OCI-LY1 (cell line): ENCODE data around the gene CCDC120.

ENCODE experiments used
- H2AFZ ChIP-seq: fragments of 200-600 bp; sonication (generic), shearing (Covaris generic); 2 replicates; pipeline ENCODE4 v1.6.0; 2014; ENCODE audit warnings: antibody characterized with exemption, mild to moderate bottlenecking, low read length
- H3F3A ChIP-seq: fragments of 200-600 bp; sonication (generic), shearing (Covaris generic); 2 replicates; pipeline ENCODE4 v1.6.0; 2014; ENCODE audit warnings: mild to moderate bottlenecking, antibody characterized with exemption, low read length, moderate library complexity; ENCODE audit not compliant: insufficient read depth
- H3K27ac ChIP-seq: fragments of 200-600 bp; sonication (generic); 2 replicates; pipeline ENCODE4 v1.5.1; 2014; ENCODE audit warnings: low read length, mixed run types, mild to moderate bottlenecking, low read depth; ENCODE audit not compliant: poor library complexity, severe bottlenecking
- H3K27me3 ChIP-seq: fragments of 200-600 bp; sonication (generic); 2 replicates; pipeline ENCODE4 v1.6.0; 2014; ENCODE audit warnings: antibody characterized with exemption, mild to moderate bottlenecking, low read length, moderate library complexity; ENCODE audit not compliant: insufficient read depth
- H3K36me3 ChIP-seq: fragments of 200-600 bp; sonication (generic); 2 replicates; pipeline ENCODE4 v1.6.1; 2014; ENCODE audit warnings: mild to moderate bottlenecking, antibody characterized with exemption, low read length, moderate library complexity, mixed read lengths; ENCODE audit not compliant: insufficient read depth
- H3K4me1 ChIP-seq: fragments of 200-600 bp; sonication (generic); 2 replicates; pipeline ENCODE4 v1.5.1; 2014; ENCODE audit warnings: mild to moderate bottlenecking, low read length, moderate library complexity; ENCODE audit not compliant: insufficient read depth, severe bottlenecking
- H3K4me2 ChIP-seq: fragments of 200-600 bp; sonication (generic), shearing (Covaris generic); 2 replicates; pipeline ENCODE4 v1.6.1; 2014; ENCODE audit warnings: low read length
- H3K4me3 ChIP-seq: fragments of 200-600 bp; sonication (generic); 2 replicates; pipeline ENCODE4 v1.5.1; 2014; ENCODE audit warnings: low read length, low read depth, mild to moderate bottlenecking, mixed read lengths; ENCODE audit not compliant: poor library complexity, severe bottlenecking
- H3K79me2 ChIP-seq: fragments of 200-600 bp; shearing (Covaris generic); 2 replicates; pipeline ENCODE4 v1.6.1; 2016; ENCODE audit warnings: mixed run types, low read length, mixed read lengths; ENCODE audit not compliant: insufficient read depth
- H3K9ac ChIP-seq: fragments of 200-600 bp; sonication (generic), shearing (Covaris generic); 2 replicates; pipeline ENCODE4 v1.6.1; 2014; ENCODE audit warnings: mild to moderate bottlenecking, low read length, mixed read lengths
- H3K9me2 ChIP-seq: fragments of 200-600 bp; sonication (generic), shearing (Covaris generic); 2 replicates; pipeline ENCODE4 v1.6.1; 2014; ENCODE audit warnings: low read depth, mild to moderate bottlenecking, low read length, mixed read lengths
- H3K9me3 ChIP-seq: fragments of 200-600 bp; shearing (Covaris generic); 2 replicates; pipeline ENCODE4 v1.6.1; 2014; ENCODE audit warnings: low read length, mixed read lengths
- H4K20me1 ChIP-seq: fragments of 200-600 bp; sonication (generic), shearing (Covaris generic); 2 replicates; pipeline ENCODE4 v1.6.0; 2016; ENCODE audit warnings: mild to moderate bottlenecking, low read length; ENCODE audit not compliant: insufficient read depth
- EZH2 ChIP-seq: fragments of 200-600 bp; sonication (generic), shearing (Covaris generic); IDR thresholded peaks from 2 replicates; pipeline ENCODE4 v1.8.0; 2017; ENCODE audit warnings: borderline replicate concordance, mixed run types, mild to moderate bottlenecking, antibody characterized with exemption, low read length, moderate library complexity, mixed read lengths
- TF ChIP-seq, protein P1 (sequence below): fragments of 200-600 bp; sonication (generic), shearing (Covaris generic); IDR thresholded peaks from 2 replicates; pipeline ENCODE4 v1.5.1; 2017; ENCODE audit warnings: mild to moderate bottlenecking, antibody characterized with exemption, low read length, moderate library complexity, mixed read lengths

The CCDC120 gene

DNA sequence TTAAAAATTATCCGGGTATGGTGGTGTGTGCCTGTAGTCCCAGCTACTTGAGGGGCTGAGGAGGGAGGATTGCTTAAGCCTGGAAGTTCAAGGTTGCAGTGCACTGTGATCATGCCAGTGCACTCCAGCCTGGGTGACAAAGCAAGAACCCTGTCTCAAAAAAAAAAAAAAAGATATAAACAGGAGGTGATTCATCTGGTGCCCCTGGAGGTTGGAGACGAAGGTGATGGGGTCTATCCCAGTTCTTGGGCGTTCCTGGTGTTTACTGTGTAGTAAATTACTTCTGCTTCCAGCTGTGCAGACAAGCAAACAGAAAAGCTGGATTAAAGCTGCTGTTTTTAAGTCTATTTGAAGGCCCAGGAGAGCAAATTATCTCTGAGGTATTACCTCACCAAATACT, 44.8 kb downstream of the CCDC120 start:
- H4K20me1 ChIP-seq = no peaks in the 10 kb centered on the region
- no peaks in the 10 kb centered on the region for H3K79me2 ChIP-seq
- H3F3A ChIP-seq = no peaks in the 10 kb centered on the region
- no peak overlapping the region for H3K4me3 ChIP-seq
- peaks cover 16% of the 10 kb centered on the region for H3K4me1 ChIP-seq
- TF ChIP-seq EZH2 = no peak
- TF ChIP-seq, protein P1, sequence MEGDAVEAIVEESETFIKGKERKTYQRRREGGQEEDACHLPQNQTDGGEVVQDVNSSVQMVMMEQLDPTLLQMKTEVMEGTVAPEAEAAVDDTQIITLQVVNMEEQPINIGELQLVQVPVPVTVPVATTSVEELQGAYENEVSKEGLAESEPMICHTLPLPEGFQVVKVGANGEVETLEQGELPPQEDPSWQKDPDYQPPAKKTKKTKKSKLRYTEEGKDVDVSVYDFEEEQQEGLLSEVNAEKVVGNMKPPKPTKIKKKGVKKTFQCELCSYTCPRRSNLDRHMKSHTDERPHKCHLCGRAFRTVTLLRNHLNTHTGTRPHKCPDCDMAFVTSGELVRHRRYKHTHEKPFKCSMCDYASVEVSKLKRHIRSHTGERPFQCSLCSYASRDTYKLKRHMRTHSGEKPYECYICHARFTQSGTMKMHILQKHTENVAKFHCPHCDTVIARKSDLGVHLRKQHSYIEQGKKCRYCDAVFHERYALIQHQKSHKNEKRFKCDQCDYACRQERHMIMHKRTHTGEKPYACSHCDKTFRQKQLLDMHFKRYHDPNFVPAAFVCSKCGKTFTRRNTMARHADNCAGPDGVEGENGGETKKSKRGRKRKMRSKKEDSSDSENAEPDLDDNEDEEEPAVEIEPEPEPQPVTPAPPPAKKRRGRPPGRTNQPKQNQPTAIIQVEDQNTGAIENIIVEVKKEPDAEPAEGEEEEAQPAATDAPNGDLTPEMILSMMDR = no peak
- no peak overlapping the region for H3K9ac ChIP-seq
- H3K27ac ChIP-seq = no peak overlapping the region
- no peaks in the 10 kb centered on the region; the same call in 1 of the 2 replicates for H3K36me3 ChIP-seq
- H3K9me2 ChIP-seq = no peaks in the 10 kb centered on the region
- no peak overlapping the region for H3K4me2 ChIP-seq
- no peaks in the 10 kb centered on the region for H3K27me3 ChIP-seq
- H2AFZ ChIP-seq = no peak overlapping the region
- no peaks in the 10 kb centered on the region for H3K9me3 ChIP-seq

DNA sequence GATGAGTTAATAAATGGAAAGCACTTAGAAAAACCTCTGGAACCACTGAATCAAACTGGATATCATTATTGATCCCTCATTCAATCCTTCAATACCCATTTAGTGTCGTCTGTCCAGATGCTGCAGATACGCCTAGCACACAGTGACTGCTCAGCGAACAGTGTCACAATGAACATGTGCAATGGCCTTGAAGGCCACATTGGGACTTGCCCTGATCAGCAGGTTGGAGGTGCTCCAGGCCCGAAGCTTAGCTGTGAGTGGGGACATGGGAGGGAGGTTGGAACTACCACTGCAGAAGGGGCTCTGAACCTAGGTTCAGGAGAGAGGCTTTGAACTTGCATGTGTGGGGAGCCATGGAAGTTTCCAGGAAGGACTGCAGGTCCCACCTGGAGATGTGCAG, 47.5 kb downstream of the CCDC120 start:
- Histone ChIP-seq H3K79me2 (no peaks in the 10 kb centered on the region), H3K27me3 (no peaks in the 10 kb centered on the region), H2AFZ (no peak overlapping the region), H3K36me3 (peaks cover 9% of the 10 kb centered on the region), H3K4me2 (no peak overlapping the region), H3K27ac (no peak overlapping the region), H4K20me1 (no peaks in the 10 kb centered on the region), H3K9me2 (no peaks in the 10 kb centered on the region), H3K9me3 (no peaks in the 10 kb centered on the region), H3K4me3 (no peak overlapping the region), H3F3A (no peaks in the 10 kb centered on the region), H3K9ac (no peak overlapping the region), H3K4me1 (peaks cover 11% of the 10 kb centered on the region)
- TF ChIP-seq, protein P1 = no peak
- no peak for TF ChIP-seq EZH2

DNA sequence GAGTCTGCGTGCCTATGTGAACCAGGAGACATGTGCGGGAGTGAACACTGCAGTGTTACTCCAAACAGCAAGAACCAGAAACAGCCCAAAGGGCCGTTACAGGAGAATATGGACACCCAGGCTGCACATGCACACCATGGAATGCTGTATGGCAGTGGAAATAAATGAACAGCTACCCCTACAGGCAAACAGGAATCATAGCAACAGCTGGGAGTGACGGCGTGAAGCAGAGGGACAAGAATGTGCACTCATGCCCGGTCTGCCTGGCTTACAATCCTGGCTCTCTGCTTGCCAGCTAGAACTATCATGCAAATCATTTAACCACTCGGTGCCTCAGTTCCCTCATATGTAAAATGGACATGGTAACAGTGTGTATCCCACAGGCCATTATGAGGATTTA, 48.1 kb downstream of the CCDC120 start:
- TF ChIP-seq EZH2 = no peak
- TF ChIP-seq, protein P1 = peak; percentile 32; the same call in 1 of the 2 replicates
- H3K36me3 ChIP-seq = peaks cover 9% of the 10 kb centered on the region

More for the DNA sequence above, 48.1 kb downstream of the CCDC120 start:
- Histone ChIP-seq H3K9ac (no peak overlapping the region), H3K4me2 (no peak overlapping the region), H3K27ac (no peak overlapping the region), H3K27me3 (no peaks in the 10 kb centered on the region), H3F3A (no peaks in the 10 kb centered on the region), H3K4me3 (no peak overlapping the region), H2AFZ (no peak overlapping the region), H3K79me2 (no peaks in the 10 kb centered on the region), H4K20me1 (no peaks in the 10 kb centered on the region), H3K9me2 (no peaks in the 10 kb centered on the region), H3K9me3 (no peaks in the 10 kb centered on the region), H3K4me1 (peaks cover 4% of the 10 kb centered on the region)
